ENCODE data around the gene PACS1.
"Not testable (repeated sequence)": the region's sequence is repeated elsewhere in the genome, so short reads cannot be mapped to it uniquely, and the experiment has no call there.

PACS1 gene

DNA sequence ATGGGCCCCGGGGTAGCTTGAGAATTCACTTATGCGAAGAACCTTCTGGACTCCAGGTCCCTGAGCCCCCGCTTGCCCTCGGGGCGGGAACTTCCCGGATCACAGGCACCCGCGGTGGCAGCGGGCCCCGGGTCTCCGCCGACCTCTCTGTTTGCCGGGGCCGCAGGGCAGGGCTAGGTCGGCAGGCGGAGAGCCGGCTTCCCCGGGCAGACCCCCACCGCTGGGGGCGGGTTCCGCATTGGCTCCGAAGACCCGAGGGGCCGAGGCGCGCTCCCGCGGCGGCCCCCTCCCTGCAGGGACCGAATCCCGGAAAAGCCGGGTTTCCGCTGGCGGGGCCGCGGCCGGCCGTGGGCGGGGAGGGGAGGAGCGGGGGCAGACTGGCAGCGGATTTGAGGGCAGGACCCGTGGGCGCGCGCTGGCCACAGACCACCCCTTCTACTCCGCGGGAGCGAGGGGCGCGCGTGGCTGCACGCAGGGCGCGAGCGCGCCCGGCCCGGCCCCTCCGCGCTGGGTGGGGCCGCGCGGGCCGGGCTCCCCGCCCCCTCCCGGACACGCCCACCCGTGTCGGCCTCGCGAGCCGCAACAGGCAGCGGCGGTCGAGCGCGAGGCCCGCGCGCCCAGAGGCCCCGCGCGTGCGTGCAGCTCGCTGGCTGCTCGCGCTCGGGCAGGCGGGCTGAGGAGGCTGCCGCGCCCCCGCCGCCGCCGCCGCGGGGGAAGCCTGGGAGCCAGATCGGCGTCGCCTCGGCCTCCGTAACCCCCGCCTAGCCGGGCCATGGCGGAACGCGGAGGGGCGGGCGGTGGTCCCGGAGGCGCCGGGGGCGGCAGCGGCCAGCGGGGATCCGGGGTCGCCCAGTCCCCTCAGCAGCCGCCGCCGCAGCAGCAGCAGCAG, at the start of gene PACS1:
Gene PACS1 (plus strand): TSS at position 558 of the 889 bp plus-strand sequence. CDS start 215 bp downstream, at position 773.
- peak; percentile 85 for DNase-seq

DNA sequence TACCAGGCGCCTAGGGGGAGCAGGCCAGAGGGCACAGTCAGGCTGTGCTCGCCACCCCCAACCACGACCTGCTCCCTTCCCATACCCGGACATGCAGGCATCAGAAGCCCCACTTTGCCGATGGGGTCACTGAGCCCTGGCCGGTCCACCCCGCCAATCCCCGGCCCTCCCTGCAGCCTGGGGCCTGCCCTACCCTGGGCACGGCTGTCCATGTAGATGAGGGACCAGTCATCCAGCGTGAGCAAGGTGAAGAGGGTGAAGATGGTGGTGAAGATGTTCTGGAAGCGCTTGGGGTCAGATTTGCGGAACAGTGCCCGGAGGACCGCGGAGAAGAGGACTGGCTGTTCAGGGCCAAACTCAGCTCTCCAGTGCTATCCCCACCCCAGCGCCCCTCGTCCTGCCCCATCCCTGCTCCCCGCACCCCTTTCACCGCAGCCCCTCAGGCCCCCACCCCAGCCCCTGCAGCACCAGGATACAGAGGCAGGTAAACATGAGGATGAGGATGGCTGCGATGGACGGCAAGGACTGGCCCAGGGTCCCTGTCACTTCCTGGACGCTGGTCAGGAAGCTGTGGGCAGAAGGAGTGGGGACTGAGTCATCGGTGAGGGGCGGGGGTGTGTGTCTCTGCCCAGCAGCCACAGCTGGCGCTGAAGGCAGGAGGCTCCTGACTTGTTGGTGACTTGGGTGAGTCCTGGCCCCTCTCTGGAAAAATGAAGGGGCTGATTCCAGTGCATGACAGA, 49.3 kb upstream of the PACS1 start:
- no peak for DNase-seq

DNA sequence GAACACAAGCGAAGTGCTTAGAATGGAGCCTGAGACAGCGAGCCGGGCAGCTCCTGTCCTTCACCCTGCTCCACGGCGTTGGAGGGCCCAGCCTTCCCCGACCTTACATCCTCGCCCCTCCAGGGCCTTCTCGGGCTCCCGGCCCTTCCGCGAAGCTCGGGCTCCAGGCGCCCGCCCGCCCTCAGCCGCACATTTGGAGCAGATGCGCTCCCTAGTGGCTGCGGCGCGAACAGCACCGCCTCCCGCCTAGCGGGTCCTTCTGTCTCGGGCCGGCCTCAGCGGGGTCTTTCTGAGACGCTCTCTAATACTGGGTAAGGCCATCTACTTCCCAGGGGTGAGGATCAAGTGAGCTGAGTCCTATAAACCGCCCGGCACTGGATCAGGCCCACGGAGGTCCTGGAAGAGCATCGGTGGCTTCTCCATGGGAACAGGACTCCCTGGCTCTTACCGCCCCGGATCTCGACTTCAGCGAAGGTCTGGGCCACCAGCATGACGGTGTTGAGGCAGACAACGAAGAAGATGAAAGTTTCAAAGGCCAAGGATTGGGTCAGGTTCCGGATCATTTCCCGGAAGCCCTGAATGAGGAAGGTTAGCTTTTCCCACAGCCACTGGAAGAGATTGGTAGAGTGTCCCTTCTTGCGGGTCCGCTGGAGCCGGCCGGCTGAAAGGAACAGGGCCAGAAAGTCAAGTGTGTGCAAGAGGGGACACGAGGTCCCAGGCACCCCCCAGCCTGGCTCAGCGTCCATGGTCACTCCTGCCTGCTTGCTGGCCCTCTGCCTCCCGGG, 47.5 kb upstream of the PACS1 start:
- peak; percentile 87 for DNase-seq

DNA sequence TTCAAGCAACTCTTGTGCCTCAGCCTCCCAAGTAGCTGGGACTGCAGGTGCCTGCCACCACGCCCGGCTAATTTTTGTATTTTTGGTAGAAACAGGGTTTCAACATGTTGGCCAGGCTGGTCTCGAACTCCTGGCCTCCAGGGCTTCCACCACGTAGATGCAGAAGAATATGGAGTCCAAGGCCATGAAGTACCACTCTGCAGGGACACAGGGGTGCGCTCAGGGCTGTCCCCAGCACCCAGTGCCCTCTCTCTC, 47.0 kb upstream of the PACS1 start:
- not testable (repeated sequence) for DNase-seq

DNA sequence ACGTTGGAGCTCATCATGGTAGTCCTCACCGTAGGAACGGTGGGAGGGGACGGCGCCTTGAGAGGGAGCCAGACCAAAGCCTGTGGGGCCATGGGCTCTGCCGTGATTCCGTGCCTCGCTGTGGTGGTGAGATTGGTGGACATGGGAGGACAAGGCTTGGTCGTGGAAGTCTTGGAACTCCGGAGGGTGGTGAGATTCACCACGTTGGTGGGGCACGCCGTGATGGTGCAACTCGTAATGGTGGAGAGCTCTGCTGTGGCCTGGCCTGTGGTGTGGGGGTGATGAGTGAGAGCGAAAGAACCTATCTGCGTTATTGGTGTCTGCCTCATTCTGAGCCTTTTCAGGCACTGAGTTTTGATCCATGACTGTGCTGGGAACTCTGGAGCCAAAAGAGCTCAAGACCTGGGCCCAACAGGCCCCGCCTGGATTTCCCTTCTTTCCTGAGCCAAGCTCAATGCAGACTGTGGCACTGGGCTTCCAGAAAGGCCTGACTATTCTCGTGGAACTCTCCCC, 44.0 kb upstream of the PACS1 start, which contains the start of gene CATSPER1:
Gene CATSPER1 (minus strand): TSS at position 463 of the 513 bp plus-strand sequence. CDS start 100 bp downstream, at position 363.
- no peak for DNase-seq

DNA sequence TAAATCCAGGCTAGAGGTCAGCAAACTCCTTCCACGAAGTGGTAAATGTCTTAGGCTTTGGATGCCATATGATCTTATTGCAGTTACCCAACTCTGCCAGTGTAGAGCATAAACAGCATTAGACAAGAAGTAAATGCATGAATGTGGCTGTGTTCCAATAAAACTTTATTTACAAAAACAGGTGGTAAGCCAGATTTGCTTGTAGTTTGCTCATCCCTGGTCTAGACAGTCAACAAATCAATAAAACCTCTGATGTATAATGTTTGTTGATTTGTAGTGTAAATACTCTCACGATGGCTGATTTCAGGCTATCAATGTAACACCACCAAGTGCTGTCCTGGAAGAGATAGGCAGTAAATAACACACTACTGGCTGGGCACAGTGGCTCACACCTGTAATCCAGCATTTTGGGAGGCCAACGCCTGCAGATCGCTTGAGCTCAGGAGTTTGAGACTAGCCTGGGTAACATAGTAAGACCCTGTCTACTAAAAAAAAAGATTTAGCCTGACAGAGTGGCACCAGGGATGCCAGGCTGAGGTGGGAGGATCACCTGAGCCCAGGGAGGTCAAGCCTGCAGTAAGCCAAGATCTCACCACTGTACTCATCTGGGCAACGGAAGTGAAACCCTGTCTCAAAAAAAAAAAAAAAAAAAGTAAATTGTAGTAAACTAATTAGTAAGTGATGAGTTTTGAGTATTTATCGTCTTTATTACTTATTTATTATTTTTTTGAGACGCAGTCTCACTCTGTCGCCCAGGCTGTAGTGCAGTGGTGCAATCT, 36.9 kb upstream of the PACS1 start:
- DNase-seq, result no peak

DNA sequence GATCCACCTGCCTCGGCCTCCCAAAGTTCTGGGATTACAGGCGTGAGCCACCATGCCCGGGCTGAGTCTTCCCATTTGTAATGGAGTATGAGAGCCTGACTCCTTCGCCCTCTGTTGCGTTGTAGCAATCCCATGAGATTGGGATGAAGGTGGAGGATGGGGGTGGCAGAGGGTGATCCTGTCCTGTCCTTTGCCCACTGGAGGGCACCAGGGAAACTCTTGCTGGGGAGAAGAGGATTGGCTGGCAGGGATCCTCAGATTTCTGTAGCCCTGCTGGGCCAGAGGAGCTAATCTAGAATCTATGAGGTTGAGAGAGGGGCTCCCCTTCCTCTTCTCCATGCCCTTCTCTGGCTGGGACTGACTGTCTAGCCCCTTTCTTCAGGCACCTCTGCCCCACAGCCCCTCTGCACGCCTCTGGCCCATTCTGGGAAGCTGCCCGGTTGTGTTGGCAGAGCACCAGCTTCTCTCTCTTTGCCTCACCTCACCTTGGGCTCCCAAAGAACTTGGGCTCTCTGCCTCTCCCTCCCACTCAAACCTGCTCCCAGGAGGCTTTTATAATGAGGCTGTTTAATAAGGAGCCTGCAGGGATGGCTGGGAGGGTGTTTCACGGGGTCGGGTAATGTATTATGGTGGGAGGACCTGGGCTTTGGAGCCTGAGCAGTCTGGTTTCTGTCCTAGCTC, 34.3 kb upstream of the PACS1 start:
- DNase-seq, result no peak

DNA sequence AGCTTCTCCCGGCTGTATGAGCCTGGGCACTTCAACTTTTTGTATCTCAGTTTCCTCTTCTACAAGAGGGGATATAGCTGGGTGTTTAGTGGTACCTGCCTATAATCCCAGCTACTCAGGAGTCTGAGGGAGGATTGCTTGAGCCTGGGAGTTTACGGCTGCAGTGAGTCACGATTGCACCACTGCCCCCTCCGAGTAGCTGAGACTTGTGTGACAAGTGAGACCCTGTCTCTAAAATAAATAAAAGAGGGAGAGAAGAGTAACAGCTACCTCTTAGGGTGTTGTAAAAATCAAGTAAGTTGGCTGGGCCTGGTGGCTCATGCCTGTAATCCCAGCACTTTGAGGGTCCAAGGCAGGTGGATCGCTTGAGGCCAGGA, 33.8 kb upstream of the PACS1 start:
- DNase-seq, result no peak

DNA sequence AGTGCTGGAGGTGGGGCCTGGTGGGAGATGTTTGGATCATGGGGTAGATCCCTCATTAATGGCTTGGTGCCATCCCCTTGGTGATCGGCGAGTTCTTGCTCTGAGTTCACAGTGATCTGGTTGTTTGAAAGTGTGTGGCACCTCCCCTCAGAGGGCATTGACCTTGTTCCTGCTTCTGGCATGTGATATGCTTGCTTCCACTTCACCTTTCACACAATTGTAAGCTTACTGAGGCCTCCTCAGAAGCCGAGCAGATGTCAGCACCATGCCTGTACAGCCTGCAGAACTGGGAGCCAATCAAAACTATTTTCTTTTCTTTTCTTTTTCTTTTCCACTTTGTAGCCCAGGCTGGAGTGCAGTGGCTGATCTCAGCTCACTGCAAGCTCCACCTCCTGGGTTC, 32.7 kb upstream of the PACS1 start:
- no peak for DNase-seq

DNA sequence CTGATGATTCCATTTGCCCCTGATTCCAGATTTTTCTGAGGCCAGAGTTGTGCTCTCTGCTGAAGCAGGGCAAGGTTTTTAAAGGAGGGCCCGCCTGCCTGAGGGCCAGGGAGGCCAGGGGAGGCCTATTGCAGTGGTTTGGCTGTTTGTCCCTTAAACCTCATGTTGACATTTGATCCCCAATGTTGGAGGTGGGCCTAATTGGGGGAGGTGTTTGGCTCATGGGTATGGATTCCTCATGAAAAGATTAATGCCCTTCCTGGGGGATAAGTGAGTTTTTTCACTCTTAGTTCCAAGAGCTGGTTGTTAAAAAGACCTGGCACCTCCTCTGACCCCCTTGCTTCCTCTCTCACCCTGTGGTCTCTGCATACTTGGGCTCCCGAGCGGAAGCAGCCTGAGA, 30.3 kb upstream of the PACS1 start:
- no peak for DNase-seq

DNA sequence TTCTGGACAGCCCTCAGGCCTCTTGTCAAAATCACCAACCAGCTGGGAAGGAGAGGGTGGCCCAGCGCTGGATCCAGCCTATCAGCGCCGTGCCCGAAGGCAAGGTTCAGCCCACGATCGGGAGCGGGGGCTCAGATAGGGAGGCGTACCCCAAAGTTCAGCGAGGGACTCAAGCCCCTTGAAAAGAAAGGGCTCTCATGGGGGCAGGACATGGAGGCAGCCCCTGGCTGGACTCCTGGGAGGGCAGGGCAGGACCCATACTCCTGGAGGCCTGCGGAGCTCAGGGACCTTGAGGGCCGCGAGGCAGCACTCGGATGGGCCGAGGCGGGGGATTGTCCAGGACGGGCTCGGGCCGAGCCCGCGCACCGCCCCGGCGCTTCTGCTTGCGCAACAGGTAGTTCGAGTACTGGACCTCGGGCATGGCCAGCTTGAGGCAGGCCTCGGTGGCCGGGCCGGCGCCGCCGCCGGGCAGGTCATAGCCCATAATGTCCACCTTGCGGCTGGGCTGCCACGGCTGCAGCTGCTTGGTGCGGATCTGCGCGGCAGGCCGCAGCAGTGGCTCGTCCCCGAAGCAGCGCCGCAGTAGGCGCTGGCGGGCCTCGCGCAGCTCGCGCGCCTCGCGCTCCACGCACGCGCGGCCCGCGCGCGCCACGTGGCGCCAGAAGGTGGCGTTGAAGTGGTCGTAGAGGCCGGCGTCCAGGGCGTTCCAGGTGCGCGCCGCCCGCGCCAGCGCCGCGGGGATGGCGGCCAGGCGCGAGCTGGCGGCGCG, 27.7 kb upstream of the PACS1 start:
- no peak for DNase-seq

DNA sequence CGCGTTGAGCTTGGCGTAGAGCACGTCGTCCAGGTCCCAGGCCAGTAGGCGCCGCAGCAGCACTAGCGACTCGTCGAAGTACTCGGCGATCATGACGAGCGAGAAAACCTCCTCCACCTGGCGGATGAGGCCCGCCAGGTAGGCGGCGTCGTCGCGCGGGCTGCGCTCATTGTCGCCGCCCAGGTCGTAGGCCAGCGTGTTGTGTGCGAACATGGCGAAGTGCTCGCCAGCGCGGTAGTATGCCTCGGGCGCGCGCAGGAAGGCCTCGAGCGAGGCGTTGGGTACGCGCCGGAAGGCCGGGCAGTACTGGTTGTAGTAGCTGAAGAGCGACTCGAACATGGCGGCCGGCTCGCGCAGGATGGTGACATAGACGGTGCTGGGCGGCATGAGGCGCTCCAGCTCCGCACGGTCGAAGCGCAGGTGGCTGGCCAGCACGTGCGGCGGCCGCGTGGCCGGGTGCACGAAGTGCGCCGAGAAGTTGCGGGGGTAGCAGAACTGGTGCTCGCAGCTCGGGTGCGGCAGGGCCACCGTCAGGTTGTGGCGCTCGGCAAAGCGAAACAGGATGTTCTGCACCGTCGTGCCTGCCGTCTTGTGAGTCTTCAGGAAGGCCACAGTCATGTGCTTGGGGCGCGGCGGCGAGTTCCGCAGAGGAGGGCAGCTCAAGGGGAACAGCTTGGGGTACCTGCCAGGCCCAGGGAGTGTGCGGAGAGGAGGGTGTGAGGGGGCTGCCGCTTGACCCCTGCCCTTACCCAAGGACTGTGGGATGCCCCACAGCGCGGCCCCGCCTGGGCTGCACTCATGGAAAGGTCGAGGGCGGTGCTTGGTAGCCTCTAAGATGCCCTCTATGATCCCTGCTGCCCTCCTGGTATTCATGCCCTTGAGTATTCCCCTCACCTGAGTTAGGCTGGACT, 26.8 kb upstream of the PACS1 start:
- DNase-seq, result no peak

DNA sequence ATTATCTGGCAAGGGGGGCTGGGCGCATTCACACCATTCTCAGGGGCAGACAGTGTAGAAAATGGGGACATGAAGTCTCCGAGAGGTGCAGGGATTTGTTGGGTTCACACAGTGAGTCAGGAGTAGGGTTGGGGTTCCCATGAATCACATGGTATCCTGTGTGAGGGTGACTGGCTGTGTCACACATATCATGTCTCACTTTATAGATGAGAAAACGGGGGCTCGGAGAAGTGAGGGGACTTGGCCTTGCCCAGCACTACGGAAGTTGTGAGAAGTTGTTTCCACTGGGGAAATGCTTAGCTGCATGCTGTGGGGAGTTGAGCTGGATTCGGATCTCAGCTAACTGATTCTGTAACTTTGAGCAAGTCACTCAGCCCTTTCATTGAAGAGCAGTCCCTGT, 25.3 kb upstream of the PACS1 start:
- peak; percentile 21 for DNase-seq

DNA sequence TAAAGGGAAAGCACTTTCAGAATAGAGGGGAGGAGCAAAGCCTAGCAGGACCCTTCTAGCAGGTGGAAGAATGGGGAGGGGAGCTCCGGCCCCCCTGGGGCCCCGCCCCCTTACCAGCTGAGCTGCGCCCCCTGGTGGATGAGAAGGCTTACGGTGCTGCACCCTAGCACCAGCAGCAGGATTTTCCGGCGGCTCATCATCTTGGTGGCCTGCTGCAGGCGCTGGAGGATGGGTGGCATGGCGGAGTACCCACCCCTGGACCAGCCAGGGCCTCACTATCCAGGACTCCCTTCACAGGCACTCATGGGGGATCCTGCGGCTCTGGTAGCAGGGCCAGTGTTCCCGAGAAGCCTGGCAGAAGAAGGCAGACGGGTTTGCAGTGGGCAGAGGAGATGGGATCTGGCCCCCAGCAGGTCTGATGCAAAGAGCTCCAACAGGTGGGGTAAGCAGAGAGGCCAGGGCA, 24.9 kb upstream of the PACS1 start:
- peak; percentile 87 for DNase-seq

DNA sequence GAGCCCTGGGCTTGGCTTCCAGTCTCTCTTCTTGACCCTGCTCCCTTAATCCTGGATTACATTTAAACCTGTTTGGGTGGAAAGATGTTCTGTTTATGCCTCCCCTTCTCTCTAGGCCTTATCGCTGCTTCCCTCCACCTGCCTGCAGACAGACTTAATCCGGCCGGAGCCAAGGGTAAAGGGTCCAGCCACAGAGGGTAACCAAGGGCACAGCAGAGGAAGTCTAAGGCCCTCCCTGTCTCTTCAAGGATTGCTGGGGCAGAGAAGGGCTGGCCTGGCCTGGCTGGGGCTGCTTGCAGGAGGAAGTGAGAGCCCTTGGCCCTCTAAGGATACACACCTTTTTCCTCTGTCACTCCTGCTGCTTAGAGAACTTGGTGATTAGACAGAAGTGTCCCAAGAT, 23.2 kb upstream of the PACS1 start:
- no peak for DNase-seq

DNA sequence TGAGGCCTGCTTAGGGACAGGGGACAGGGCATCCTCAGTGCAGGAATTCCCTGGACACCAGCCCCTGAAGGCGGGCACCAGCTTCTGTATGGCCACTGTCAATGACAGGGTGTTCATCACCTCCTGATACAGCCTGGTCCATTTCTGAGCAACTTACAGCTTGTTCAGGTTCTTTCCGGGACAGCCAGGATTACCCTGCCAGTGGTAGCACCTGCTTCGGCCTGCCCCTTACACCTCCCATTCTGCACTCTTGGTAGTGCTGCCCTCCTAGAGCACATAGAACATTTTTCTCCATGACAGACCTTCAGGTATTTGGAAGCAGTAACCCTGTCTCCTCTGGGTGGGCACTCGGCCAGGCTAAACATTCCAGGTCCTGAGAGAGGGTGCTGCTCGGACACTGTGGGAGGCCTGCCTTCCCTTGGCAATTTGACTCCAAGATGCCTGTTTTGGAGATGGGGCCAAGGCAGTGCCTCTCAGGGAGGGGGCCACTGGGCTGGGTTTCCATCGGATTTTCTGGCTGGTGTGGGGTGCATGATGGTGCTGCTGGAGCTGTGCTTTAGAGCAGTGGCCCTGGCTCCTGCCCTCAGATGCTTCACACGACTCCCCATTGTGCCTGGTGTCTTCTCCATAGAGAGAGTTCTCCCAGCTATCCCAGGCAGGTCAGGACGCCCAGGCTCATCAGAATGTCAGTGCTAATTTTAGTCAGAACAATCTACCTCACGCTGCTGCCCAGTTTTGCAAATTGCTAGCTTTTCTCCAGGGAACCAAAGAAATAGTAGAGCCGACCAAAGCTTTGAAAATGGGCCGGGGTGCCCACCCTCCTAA, 22.3 kb upstream of the PACS1 start:
- DNase-seq, result no peak

DNA sequence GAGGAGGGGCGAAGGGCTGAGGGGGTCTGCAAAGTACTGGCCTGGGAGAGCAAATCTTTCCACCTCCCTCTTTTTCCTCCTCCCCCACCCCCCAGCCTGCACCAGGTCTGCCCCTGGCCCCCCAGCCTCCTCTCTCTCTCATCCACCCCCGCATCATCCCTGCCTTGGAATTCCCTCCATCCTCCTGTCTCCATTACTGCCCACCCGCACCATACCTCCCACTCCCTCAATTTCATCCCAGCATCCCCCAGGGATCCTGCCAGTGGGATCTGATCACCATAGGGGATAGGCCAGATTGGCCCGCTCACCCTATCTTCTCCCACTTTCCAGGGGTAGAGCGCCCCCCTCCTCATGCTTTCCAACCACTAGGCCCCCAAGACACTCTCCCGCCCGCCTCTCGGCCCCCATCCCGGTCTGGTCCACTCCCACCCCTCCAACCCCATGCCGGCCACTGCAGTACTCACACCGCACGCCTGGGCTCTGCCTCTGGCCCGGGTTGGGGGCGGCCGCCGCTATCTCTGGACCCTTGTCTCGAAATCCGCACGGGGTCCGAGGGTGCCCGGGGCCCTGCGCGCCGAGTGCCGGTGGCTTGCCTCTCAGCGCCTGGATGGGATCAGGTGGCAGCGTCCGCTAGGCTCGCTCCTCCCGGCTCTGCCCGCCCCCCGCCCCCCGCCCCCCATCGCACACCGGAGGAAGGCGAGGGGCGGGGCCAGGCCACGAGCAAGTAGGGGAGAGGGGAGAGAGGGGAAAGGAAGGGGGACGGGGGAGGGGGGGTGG, 21.3 kb upstream of the PACS1 start, which contains the start of gene GAL3ST3:
Gene GAL3ST3 (minus strand): TSS at position 615 of the 777 bp plus-strand sequence. CDS start 3,746 bp downstream, outside the sequence.
- DNase-seq, result no peak

All from stimulated activated CD4-positive, alpha-beta T cell treated with anti-CD3 and anti-CD28 coated beads, Interleukin-15, amount 100 ng/mL, for 24 hours (primary cell).